ENCODE measurements around the gene DDX23. TPM values are rescaled to one million over a fixed set of nuclear protein-coding genes. Genes with fewer than 3 reads are reported as not detected.

DDX23 gene
- total and polyA plus RNA-seq, 2 of the 4 experiments (the other 2 are of a cell fraction): 61.8 to 81.9 TPM

DNA sequence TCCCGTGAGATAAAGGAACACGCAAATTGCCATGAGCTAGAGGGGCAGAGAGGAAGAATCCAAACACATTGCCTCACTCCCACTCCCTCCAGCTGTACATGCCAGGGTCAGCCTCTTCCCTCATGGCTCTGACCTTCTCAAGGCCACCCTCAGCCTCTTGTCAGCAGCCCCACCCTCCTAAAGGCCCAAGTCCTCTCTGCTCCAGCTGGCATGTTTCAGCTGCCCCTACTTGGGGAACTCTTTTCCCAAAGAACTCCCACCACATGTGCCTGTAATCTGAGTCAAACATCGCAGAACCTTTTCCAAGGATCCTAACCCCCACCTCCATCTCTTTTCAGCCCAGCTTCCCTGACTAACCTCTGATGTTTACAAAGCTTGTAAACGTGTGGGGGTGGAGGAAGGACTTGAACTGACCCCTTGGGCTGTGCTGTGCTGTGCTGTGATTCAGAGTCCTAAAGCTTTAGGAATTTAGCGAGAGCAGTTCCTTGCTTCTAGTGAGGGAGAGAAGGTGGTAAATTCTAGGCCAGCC is 41.0 kb downstream of the DDX23 start:
- peak overlapping the region; percentile 95; the same call in 2 of the 3 replicates for H2BK15ac ChIP-seq (ENCODE audit: low read depth, low read length)
- ATAC-seq (ENCODE audit: low read depth): peak; percentile 60
- peak; percentile 98 for DNase-seq
- peak overlapping the region; percentile 85 for H4K5ac ChIP-seq (ENCODE audit: low read depth, low read length)
- H2AFZ ChIP-seq (replicated peaks; ENCODE audit: low read length, poor library complexity): peak overlapping the region; percentile 86
- H2BK120ac ChIP-seq (ENCODE audit: low read depth, low read length): peak overlapping the region; percentile 99
- H2AK9ac ChIP-seq (replicated peaks; ENCODE audit: low read depth, low read length, poor library complexity): peak overlapping the region; percentile 93
- peak overlapping the region; percentile 95 for H3K27ac ChIP-seq (ENCODE audit: insufficient read depth, low read length)
- no TSS peak for BruUV-seq (replicated peaks)
- no peaks in the 10 kb centered on the region for H3K27me3 ChIP-seq (ENCODE audit: control insufficient read depth, insufficient read depth, low read length)
- peaks cover 9 to 51% of the 10 kb centered on the region in 2 experiments for H3K79me1 ChIP-seq (ENCODE audit: low read depth in 1 of 2, low read length in 2 of 2)
- peak overlapping the region; percentile 99 for H3K14ac ChIP-seq (replicated peaks; ENCODE audit: low read depth, low read length)
- no peaks in the 10 kb centered on the region for H3K9me3 ChIP-seq (ENCODE audit: control insufficient read depth, insufficient read depth, low read length)
- intact Hi-C loops (cut with micrococcal nuclease): loop anchor here (1.0 to 5.0 kb wide), 4 partner anchors 14 to 614 kb away; partner anchors contain the start of gene ADCY6
- H4K8ac ChIP-seq (ENCODE audit: low read depth in 2 of 2, low read length in 2 of 2): peak overlapping the region; percentile 86 to 95
- TF ChIP-seq BHLHE40 (IDR thresholded peaks at IDR 0.05; ENCODE audit: low read depth, low read length) (peak; percentile 71), MXI1 (IDR thresholded peaks at IDR 0.05; ENCODE audit: borderline replicate concordance, low read depth, low read length) (no peak), CEBPB (IDR thresholded peaks at IDR 0.05; ENCODE audit: low read depth, low read length) (peak; percentile 42; the same call in 1 of the 2 replicates), MAZ (IDR thresholded peaks at IDR 0.05; ENCODE audit: borderline replicate concordance, low read depth, low read length) (peak; percentile 82; the same call in 1 of the 2 replicates), FOS (IDR thresholded peaks at IDR 0.05; ENCODE audit: low read depth, low read length) (peak; percentile 80), RCOR1 (IDR thresholded peaks at IDR 0.05; ENCODE audit: insufficient replicate concordance, low read length) (peak; percentile 62)
- TF ChIP-seq, protein P1, sequence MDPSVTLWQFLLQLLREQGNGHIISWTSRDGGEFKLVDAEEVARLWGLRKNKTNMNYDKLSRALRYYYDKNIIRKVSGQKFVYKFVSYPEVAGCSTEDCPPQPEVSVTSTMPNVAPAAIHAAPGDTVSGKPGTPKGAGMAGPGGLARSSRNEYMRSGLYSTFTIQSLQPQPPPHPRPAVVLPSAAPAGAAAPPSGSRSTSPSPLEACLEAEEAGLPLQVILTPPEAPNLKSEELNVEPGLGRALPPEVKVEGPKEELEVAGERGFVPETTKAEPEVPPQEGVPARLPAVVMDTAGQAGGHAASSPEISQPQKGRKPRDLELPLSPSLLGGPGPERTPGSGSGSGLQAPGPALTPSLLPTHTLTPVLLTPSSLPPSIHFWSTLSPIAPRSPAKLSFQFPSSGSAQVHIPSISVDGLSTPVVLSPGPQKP (IDR thresholded peaks at IDR 0.05; ENCODE audit: borderline replicate concordance, low read depth, low read length): no peak
- TF ChIP-seq, protein P2, sequence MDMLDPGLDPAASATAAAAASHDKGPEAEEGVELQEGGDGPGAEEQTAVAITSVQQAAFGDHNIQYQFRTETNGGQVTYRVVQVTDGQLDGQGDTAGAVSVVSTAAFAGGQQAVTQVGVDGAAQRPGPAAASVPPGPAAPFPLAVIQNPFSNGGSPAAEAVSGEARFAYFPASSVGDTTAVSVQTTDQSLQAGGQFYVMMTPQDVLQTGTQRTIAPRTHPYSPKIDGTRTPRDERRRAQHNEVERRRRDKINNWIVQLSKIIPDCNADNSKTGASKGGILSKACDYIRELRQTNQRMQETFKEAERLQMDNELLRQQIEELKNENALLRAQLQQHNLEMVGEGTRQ (IDR thresholded peaks at IDR 0.05; ENCODE audit: low read depth, low read length): peak; percentile 44; the same call in 1 of the 2 replicates
- peak overlapping the region; percentile 99 for H2BK20ac ChIP-seq (ENCODE audit: low read depth, low read length)
- WGBS, 2 experiments (ENCODE audit: extremely low coverage in 2 of 2, insufficient read length in 1 of 2): 0% methylated on average over 1 of the region's 5 CpGs; no CpG with 5 or more reads in 1 of the 2 experiments
- H4K20me1 ChIP-seq (ENCODE audit: insufficient read depth, low read length): no peaks in the 10 kb centered on the region
- peak overlapping the region; percentile 47; the same call in 1 of the 2 replicates for H3K9ac ChIP-seq (ENCODE audit: low read depth, low read length)
- peak overlapping the region; percentile 83 for H3K56ac ChIP-seq (ENCODE audit: extremely low read depth, insufficient read depth, low read length)
- peak overlapping the region; percentile 99 for H3K23ac ChIP-seq (ENCODE audit: low read depth, low read length)
- H3K18ac ChIP-seq (ENCODE audit: low read depth, low read length): peak overlapping the region; percentile 97
- CTCF ChIA-PET: interaction anchor here (1.0 to 1.1 kb wide), 2 partner anchors 10 to 16 kb away, joined by 3 to 5 read pairs; no protein-coding TSS in a partner anchor
- no peak overlapping the region for H3K4me3 ChIP-seq (ENCODE audit: insufficient read depth, low read depth, low read length)
- peaks cover 26% of the 10 kb centered on the region for H3K4me1 ChIP-seq (ENCODE audit: control insufficient read depth, insufficient read depth, low read length)
- H3K4me2 ChIP-seq (ENCODE audit: low read depth, low read length): peak overlapping the region; percentile 42
- H3K4ac ChIP-seq (ENCODE audit: low read depth, low read length): peak overlapping the region; percentile 99
- no peaks in the 10 kb centered on the region for H3K36me3 ChIP-seq (ENCODE audit: control insufficient read depth, insufficient read depth, low read length)
- peaks cover 32% of the 10 kb centered on the region for H3K9me1 ChIP-seq (ENCODE audit: insufficient read depth, low read length)
- POLR2A ChIA-PET (ENCODE audit: unreplicated experiment): interaction anchor here (0.6 to 1.2 kb wide), 5 partner anchors 9 to 1548 kb away, joined by 3 to 4 read pairs (median 3); no protein-coding TSS in a partner anchor
- dilution Hi-C loops (cut with HindIII; ENCODE audit: low sequenced_read_pairs, unreplicated experiment): no loop called here
- H2BK5ac ChIP-seq (ENCODE audit: low read depth, low read length, poor library complexity, severe bottlenecking): peak overlapping the region; percentile 99
- H2AK5ac ChIP-seq (ENCODE audit: low read depth, low read length): peak overlapping the region; percentile 99
- H4K91ac ChIP-seq (ENCODE audit: insufficient read depth, low read depth, low read length): peak overlapping the region; percentile 99
- in situ Hi-C loops (cut with MboI; ENCODE audit: low sequenced_read_pairs): no loop called here
